Activated CD8-positive, alpha-beta T cell treated with anti-CD3 and anti-CD28 coated beads for 36 hours (primary cell): Measurements from ENCODE around the gene KRT86. TPM values are rescaled to one million over a fixed set of nuclear protein-coding genes. Genes with fewer than 3 reads are reported as not detected.

ENCODE experiments used
- ATAC-seq: fragments of 200-7000 bp; cut with Tn5 transposase; one replicate; pipeline ENCODE4 v1.10.0; 2021; ENCODE audit warnings: mild to moderate bottlenecking, moderate library complexity
- CTCF ChIA-PET: fragments of 350-600 bp; sonication (Branson Sonifier 250); formaldehyde crosslinking; loops from one replicate; lab custom pipeline; 2021; ENCODE audit warnings: antibody characterized with exemption; lab: Charles Lee
- POLR2A ChIA-PET: fragments of 350-600 bp; sonication (Branson Sonifier 250); formaldehyde crosslinking; loops from one replicate; lab custom pipeline; 2021; ENCODE audit warnings: antibody characterized with exemption; lab: Charles Lee
- DNase-seq: peaks from one replicate; pipeline ENCODE4 v3.0.0-alpha.2; 2020
- H3K27ac Mint-ChIP-seq: one replicate; pipeline ENCODE4 v1.8.0; 2021; ENCODE audit warnings: mild to moderate bottlenecking, mixed read lengths
- H3K27me3 Mint-ChIP-seq: one replicate; pipeline ENCODE4 v1.8.0; 2021; ENCODE audit warnings: mixed read lengths
- H3K36me3 Mint-ChIP-seq: one replicate; pipeline ENCODE4 v1.8.0; 2021; ENCODE audit warnings: low read depth, mixed read lengths
- H3K4me1 Mint-ChIP-seq: one replicate; pipeline ENCODE4 v1.8.0; 2021; ENCODE audit warnings: low read depth, mixed read lengths
- H3K4me3 Mint-ChIP-seq: one replicate; pipeline ENCODE4 v1.8.0; 2021; ENCODE audit warnings: mild to moderate bottlenecking, moderate library complexity, mixed read lengths
- H3K9me3 Mint-ChIP-seq: one replicate; pipeline ENCODE4 v1.8.0; 2021; ENCODE audit warnings: mixed read lengths
- intact Hi-C: fragments of 100-400 bp; cut with micrococcal nuclease; formaldehyde crosslinking; loops from one replicate; pipeline ENCODE4 v1.10.0; 2022
- total RNA-seq, 2 experiments: library from RNA; stranded (reverse); gene quantifications; one replicate each; pipeline ENCODE4 v1.2.3, GENCODE V29; 2021
- TF ChIP-seq, protein P1 (sequence below): fragments of 200-600 bp; IDR thresholded peaks from one replicate; pipeline ENCODE4 v1.8.0; 2022; ENCODE audit warnings: antibody characterized with exemption, mild to moderate bottlenecking

KRT86 gene
- total RNA-seq, 2 experiments from 2014 or later: not detected

DNA sequence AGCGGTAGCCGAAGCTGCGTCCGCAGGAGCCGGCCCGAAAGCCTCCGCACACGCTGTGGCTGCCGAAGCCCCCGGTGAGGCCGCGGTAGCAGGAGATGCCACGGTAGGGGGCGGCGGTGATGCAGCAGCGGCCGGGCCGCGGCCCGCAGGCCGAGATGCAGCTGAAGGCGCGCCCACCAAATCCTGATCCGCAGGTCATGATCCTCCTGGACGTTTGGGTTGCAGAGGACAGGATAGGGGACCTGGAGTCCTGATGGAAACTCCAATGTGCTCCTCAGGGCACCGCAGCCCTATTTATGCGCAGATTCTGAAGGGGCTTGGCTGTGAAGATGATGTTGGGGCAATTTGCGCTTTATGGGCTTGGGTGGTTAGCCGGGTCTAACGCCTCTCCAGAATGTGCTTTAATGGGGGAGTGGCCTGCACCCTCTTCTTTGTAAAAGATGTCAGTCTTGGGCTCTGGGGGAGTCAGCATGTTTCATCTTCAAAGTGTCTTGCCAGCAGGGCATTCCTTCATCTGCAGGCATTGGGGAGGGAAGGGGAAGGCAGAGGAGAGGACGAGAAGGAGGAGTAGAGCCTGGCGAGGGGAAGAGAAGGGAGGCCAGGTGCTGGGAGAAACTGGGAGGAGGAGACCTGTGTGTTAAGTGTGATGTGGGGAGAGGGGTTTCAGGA, 17.0 kb downstream of the KRT86 start, which contains the start of gene KRT81:
TSS of gene KRT81 (minus strand) at position 268 of the 669 bp plus-strand sequence. CDS start at position 199, 69 bp downstream.
- ATAC-seq (no peak), DNase-seq (no peak)
- H3K27ac Mint-ChIP-seq: no peak within 1 kb of the TSS
- H3K4me3 Mint-ChIP-seq: no peak within 1 kb of the TSS
- ChIA-PET CTCF (interaction anchor here (5.0 kb wide), 1 partner anchor 12 kb away, joined by 32 read pairs; no protein-coding TSS in a partner anchor), POLR2A (no interaction called here)
- no peaks in the 10 kb centered on the region for H3K36me3 Mint-ChIP-seq
- TF ChIP-seq, protein P1, sequence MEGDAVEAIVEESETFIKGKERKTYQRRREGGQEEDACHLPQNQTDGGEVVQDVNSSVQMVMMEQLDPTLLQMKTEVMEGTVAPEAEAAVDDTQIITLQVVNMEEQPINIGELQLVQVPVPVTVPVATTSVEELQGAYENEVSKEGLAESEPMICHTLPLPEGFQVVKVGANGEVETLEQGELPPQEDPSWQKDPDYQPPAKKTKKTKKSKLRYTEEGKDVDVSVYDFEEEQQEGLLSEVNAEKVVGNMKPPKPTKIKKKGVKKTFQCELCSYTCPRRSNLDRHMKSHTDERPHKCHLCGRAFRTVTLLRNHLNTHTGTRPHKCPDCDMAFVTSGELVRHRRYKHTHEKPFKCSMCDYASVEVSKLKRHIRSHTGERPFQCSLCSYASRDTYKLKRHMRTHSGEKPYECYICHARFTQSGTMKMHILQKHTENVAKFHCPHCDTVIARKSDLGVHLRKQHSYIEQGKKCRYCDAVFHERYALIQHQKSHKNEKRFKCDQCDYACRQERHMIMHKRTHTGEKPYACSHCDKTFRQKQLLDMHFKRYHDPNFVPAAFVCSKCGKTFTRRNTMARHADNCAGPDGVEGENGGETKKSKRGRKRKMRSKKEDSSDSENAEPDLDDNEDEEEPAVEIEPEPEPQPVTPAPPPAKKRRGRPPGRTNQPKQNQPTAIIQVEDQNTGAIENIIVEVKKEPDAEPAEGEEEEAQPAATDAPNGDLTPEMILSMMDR: no peak
- intact Hi-C loops: no loop called here
- H3K27me3 Mint-ChIP-seq: peaks cover 18% of the 10 kb centered on the region
- H3K4me1 Mint-ChIP-seq: peaks cover 8% of the 10 kb centered on the region
- no peaks in the 10 kb centered on the region for H3K9me3 Mint-ChIP-seq

DNA sequence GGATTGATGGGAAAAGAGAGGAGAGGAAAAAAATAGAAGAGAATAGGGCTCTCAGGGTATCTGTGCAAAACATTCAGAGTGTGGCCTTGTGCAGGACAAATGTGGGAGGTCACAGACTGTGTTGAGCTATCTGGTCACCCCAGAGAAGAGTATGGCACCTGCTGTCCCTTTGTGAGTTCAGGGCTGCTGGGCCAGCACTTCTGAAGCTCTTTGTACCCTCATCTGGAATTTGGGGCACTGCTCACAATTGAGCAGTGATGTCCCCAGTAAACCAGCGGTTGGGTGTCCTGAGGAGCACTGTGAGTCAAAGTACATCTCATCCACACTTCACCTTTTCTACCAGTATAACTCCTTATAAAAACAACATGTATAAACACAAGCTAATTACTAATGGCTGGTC, 19.5 kb downstream of the KRT86 start:
- intact Hi-C loops: no loop called here
- TF ChIP-seq, protein P1: no peak
- ChIA-PET POLR2A (no interaction called here), CTCF (interaction anchor here (1.0 to 5.0 kb wide), 4 partner anchors 10 to 268 kb away, joined by 3 to 32 read pairs (median 4); no protein-coding TSS in a partner anchor)
- ATAC-seq (no peak), DNase-seq (no peak)
- peaks cover 19% of the 10 kb centered on the region for H3K27me3 Mint-ChIP-seq
- H3K4me1 Mint-ChIP-seq: no peaks in the 10 kb centered on the region
- H3K27ac Mint-ChIP-seq: no peak overlapping the region
- H3K36me3 Mint-ChIP-seq: no peaks in the 10 kb centered on the region
- no peaks in the 10 kb centered on the region for H3K9me3 Mint-ChIP-seq
- no peak overlapping the region for H3K4me3 Mint-ChIP-seq

DNA sequence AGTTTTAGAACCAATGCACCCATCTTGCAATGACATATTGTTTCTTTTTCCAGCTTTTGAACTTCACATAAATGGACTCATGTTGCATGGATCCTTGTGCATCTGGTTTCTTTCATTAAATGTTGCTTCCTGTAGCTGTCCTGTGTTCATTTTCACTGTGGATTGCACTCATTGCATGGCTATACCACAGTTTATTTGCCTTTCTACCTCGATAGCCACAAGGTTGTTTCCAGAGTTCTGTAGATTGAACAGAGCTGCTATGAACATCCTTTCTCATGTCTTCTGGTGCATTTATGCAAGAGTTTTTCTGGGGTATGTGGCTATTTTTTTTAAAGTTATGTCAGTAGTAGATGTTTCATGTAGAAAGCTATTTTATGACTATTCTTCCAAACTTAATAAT, 20.4 kb downstream of the KRT86 start:
- TF ChIP-seq, protein P1: no peak
- intact Hi-C loops: no loop called here
- POLR2A ChIA-PET: no interaction called here
- Mint-ChIP-seq H3K9me3 (no peaks in the 10 kb centered on the region), H3K27me3 (peaks cover 21% of the 10 kb centered on the region), H3K27ac (no peak overlapping the region), H3K36me3 (no peaks in the 10 kb centered on the region), H3K4me1 (no peaks in the 10 kb centered on the region), H3K4me3 (no peak overlapping the region)
- ATAC-seq: no peak
- CTCF ChIA-PET: interaction anchor here (1.9 to 5.0 kb wide), 3 partner anchors 11 to 15 kb away, joined by 4 to 32 read pairs (median 5); no protein-coding TSS in a partner anchor
- no peak for DNase-seq

DNA sequence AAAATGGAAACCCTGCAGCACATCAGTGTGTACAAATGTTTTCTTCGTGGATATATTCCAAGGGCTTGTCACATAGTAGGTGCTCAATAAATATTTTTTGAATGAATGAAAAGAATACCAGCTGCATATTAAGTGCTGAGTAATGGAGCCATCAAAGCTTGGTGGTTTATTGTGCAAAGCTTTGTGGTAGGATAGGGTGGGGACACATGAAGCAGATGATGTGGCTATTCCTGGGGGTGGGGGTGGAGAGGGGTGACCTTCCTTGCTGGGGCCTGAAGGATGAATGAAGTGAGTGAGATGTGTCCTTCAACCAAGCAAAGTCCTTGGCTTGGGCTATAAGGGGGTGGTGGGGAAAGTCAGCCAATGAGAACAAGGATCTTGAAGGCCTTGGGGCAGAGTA, 21.2 kb downstream of the KRT86 start:
- ChIA-PET POLR2A (no interaction called here), CTCF (interaction anchor here (1.9 to 5.0 kb wide), 3 partner anchors 10 to 16 kb away, joined by 4 to 32 read pairs (median 5); no protein-coding TSS in a partner anchor)
- Mint-ChIP-seq H3K36me3 (no peaks in the 10 kb centered on the region), H3K27ac (no peak overlapping the region), H3K4me1 (no peaks in the 10 kb centered on the region), H3K9me3 (no peaks in the 10 kb centered on the region), H3K4me3 (no peak overlapping the region), H3K27me3 (peaks cover 21% of the 10 kb centered on the region)
- DNase-seq (no peak), ATAC-seq (no peak)
- TF ChIP-seq, protein P1: no peak
- intact Hi-C loops: no loop called here
